Myocyte (in vitro differentiated cells): Measurements from ENCODE around the gene CTSZ. TPM values are rescaled to one million over a fixed set of nuclear protein-coding genes. Genes with fewer than 3 reads are reported as not detected.
"Not testable (repeated sequence)": the region's sequence is repeated elsewhere in the genome, so short reads cannot be mapped to it uniquely, and the experiment has no call there.

Source experiments
- DNase-seq: peaks from one replicate; pipeline ENCODE4 v3.0.0-alpha.2; 2012; ENCODE audit warnings: low read depth
- total RNA-seq: library from RNA; depleted of rRNA; stranded (reverse); fragments of >200 nt; gene quantifications from 2 replicates; pipeline ENCODE4 v1.2.3, GENCODE V29; 2014

CTSZ gene
- total RNA-seq, 1 donor from 2014 or later: 69.6 TPM

- DNase-seq: no peak
Observed at GRCh38 chr20:59014680-59015389, 7.8 kb upstream of the CTSZ start.

DNA sequence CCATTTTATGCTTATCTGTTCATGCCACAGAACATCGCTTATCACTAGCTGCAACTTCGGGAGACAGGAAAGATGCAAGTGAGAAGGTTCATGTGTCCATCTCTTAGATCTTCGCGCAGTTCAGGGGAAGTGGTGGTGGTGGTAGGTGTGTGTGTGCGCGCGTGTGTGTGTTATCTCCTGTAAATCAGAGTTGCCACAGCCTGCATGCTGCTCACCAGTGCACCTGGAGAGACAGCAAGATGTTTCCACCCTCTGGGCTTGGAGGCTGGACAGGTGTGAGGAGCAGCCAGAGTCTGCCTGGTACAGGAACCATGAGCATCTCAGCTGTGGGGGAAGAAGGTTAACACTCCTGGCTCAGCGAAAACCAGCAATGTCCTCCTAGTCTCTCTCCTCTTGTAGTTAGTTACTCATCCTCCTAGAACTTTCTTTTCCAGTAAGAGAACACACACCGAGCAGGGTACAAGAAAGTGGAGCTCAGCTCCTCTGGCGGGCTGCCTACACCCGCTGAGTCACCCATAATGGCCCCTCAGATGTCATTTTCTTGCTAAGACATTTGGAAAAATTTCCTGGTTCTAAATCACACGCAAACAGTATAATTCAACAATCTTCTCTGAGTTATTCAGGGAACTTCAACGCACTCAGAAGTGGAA is 7.0 kb upstream of the CTSZ start:
- no peak for DNase-seq

- no peak for DNase-seq
Observed at GRCh38 chr20:59013031-59013951, 6.2 kb upstream of the CTSZ start.

GRCh38 chr20:59011874-59012157 is 4.8 kb upstream of the CTSZ start:
- not testable (repeated sequence) for DNase-seq

GRCh38 chr20:59010995-59011873 is 4.2 kb upstream of the CTSZ start:
- DNase-seq: peak; percentile 84

DNA sequence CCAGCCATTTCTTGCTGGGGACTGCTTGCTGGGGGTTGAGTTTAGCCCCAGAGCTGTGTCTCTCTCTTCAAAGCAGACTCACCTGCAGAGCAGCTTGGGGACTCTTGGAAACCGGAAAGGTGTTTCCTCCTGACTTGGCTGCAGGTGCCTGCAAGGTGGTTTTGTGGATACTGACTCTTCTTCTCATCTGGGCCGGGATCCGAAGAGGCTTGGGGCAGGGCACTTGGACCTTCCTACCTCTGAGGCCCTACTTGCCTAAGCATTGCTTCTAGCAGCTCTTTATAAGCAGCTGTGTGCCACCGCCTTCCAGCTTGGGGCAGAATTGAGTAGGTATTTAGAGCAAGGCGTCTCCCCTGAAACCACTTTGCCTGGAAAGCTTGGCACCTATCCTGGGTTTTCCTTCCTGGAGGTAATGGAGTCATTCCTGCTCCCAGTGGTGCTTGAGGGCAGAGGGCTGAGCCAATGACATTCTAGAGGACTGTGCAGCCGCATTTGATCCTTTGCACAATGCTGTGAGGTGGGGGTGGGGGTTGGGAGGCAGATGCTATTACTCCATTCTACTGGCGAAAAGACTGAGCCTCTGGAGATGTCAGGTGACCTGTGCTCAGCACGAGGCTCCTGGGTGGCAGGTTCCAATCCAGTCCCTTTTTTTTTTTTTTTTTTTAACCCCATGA is 3.4 kb upstream of the CTSZ start:
- DNase-seq: peak; percentile 39

DNA sequence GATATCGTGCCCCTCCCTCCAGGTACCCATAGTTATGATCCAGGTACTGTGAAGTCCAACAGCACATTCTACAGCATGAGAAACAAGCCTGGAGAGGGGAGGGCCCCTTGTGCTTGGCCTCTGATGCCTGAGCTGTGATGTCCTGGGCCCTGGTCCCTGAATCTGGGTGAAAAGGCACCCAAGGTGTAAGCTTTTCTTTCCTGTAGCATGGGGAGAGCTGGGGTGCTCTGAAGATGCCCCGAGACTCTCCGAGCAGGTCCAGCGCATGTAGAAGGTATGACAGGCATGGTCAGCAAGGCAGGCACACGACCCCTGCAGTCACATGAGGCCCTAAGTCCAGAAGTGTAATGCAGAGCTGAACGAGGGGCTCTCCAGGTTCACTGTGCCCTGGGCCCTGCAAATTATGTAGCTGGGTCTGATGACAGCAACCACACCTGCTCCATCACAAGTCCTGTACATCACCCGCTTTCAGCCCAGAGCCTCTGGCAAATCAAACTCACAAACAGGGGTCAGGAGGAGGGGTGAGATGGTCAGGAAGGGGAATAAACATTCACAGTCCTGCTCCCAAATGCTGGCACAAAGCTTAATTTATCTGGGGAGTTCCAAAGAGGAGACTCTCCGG is 1.8 kb upstream of the CTSZ start:
- no peak for DNase-seq

- DNase-seq: no peak
Observed at GRCh38 chr20:59007665-59008511, 834 bp upstream of the CTSZ start.

GRCh38 chr20:59006167-59006863 is 739 bp downstream of the CTSZ start:
- DNase-seq: peak; percentile 37

GRCh38 chr20:59005523-59006166 is 1.4 kb downstream of the CTSZ start:
- DNase-seq: no peak

GRCh38 chr20:59004763-59005522 is 2.1 kb downstream of the CTSZ start:
- no peak for DNase-seq

GRCh38 chr20:59004493-59004762 is 2.6 kb downstream of the CTSZ start:
- no peak for DNase-seq

DNA sequence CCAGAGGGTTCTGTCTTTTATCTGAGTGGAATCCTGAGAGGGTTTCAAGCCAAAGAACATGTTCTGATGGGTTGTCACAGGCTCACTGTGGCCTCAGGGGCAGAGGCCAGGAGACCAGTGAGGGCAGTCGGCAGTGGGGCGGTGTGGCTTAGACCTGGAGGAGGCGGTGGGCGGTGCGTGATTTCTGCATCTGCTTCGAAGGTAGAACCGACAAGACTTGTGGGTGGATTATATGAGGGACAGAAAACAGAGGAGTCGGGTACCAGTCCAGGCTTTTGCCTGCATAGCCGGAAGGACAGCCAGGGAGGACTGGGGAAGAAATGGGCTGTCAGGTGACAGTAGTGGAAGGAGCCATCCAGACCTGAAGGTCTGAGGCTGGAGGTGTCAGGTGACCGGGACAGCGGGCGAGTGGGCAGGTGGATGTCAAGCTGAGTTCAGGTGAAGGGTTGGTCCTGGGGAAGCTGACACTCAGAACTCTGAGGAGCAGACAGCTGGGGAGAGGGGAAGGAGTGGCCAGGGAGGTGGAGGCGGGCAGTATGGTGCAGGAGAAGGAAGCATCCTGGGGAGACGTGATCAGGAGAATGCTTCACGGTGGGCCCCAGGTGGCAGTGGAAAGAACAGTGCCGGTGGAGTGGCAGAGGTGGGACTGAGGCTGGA is 3.1 kb downstream of the CTSZ start:
- no peak for DNase-seq

DNA sequence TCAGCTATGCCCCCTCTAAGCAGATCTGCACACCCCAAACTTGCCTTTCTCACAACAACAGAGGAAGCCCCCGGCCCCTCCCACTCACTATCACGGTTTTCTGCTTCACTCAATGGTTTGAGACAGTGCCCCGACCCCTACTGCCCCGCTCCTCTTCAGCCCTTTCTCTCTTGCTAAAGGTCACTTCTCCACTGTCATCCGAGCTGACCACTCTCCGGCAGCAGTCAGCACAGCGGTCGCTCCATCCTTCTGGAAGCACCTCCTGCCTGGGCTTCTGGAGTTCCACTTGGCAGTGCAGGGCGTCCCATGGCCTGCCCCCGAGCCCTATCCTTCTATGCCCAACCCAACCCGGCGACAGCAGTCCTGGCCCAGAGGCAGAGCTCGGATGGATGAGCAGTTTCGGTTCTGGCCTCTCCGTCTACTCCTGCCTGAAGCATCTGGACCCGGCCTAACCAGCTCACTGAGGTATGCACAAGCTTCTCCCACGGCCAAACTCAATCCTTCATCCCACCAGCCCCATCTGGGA is 4.1 kb downstream of the CTSZ start:
- no peak for DNase-seq

GRCh38 chr20:59002388-59002787 is 4.7 kb downstream of the CTSZ start:
- DNase-seq: no peak

GRCh38 chr20:59001449-59002171 is 5.4 kb downstream of the CTSZ start:
- no peak for DNase-seq
